Right lung (tissue), 5 donors: ENCODE data around the gene AP1G2. TPM values are rescaled to one million over a fixed set of nuclear protein-coding genes. Genes with fewer than 3 reads are reported as not detected.
"Not testable (repeated sequence)": the region's sequence is repeated elsewhere in the genome, so short reads cannot be mapped to it uniquely, and the experiment has no call there.

Source experiments
- DNase-seq, 2 donors: peaks; one replicate each; pipeline ENCODE4 v3.0.0-alpha.2; 2013
- polyA plus RNA-seq, 5 donors: library from polyadenylated mRNA; unstranded; fragments of 120-200 nt; gene quantifications; one replicate each; pipeline versions ENCODE4 v1.2.1 to v1.2.3, GENCODE V29; 2013; ENCODE audit warnings: inconsistent platforms in 1 of 5, low replicate concordance in 1 of 5; ENCODE audit not compliant: insufficient read length in 5 of 5, insufficient read depth in 1 of 5

AP1G2 gene
- polyA plus RNA-seq, 5 donors: 62.8 to 94.1 (median 78.2) TPM

DNA sequence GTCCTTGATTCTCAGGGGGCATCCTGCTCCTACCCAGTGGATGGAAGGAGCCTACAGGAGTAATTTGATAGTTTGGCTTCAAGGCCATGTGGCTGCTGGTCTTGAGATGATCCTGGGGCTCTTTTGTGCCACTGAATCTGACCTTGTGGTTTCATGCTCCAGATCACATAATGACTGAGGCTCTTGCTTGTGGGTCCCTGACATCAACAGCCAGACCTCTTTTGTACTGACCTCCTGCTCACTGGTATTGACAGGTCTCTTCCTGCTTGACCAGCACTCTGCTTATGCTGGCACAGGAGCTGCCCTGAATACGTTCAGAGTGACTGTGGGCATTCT, 34.2 kb upstream of the AP1G2 start:
- DNase-seq: no peak

DNA sequence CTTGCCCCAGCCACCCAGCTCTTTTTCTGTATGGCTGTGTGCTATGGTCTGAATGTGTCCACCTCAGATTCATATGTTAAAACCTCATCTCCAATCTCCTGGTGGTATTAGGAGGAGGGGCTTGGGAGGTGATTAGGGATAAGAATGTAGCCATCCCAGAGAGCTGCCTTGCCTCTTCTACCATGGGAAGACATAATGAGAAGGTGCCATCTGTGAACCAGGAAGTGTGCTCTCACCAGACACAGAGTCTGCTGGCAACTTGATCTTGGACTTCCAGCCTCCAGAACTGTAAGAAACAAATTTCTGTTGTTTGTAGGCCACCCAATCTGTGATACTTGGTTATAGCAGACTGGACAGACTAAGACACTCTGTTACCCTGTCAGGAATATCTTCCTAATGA, 33.8 kb upstream of the AP1G2 start:
- no peak for DNase-seq

DNA sequence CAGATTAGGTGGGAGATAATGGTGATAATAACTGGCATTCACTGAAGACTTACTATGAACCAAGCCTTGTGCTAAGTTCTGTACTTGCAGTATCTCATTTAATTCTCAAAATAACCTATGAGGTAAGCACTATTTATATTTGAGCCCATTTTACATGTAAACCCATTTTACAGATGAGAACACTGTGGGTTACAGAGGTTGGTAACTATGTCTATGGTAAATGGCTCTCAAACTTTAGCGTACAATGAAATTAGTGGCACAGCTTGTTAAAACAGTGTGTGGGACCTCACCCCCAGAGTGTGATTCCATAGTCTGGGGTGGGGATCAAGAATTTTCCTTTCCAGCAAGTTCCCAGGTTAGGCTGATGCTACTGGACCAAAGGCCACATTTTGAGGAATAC, 33.2 kb upstream of the AP1G2 start:
- no peak for DNase-seq

DNA sequence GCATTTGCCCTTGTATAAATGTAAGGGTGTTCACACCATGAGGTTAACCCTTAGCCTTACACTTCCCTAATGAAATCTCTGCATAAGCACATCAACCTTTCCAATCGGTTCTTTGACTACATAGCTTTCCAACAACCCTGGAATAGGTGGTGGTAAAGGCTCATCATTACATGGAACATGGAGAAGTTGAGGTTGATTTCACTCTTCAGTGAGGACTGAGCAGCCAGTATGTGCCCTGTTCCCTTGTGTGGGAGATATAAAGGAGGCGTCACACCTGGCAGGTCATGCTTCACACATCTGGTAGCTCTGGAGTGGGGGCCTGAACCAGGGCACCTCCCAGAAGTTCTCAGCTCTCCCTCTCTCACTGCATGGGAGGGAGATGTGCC, 32.7 kb upstream of the AP1G2 start:
- DNase-seq: no peak

DNA sequence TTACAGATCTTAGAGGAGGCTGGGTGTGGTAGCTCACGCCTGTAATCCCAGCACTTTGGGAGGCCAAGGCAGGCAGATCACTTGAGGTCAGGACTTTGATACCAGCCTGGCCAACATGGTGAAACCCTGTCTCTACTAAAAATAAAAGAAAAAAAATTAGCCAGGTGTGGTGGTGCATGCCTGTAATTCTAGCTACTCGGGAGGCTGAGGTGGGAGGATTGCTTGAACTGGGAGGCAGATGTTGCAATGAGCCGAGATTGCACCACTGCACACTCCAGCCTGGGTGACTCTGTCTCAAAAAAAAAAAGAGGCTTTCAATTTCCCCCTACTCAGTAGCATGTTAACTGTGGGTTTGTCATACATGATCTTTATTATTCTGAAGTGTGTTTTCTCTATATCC, 26.6 kb upstream of the AP1G2 start:
- DNase-seq: not testable (repeated sequence)

DNA sequence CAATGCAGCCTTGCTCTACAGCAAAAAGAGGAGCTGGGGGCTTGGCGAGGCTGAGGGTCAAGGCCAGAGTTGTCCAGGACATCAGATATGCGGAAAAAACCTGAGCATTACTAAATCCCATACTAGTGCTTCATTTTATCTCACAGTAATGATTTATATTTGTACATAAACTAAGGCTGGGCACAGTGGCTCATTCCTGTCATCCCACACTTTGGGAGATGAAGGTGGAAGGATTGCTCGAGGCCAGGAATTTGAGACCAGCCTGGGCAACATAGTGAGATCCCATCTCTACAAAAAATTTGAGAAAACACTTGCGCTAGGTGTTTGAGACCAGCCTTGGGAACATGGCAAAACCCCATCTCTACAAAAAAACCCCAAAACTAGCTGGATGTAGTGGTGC, 22.6 kb upstream of the AP1G2 start:
- DNase-seq: no peak

DNA sequence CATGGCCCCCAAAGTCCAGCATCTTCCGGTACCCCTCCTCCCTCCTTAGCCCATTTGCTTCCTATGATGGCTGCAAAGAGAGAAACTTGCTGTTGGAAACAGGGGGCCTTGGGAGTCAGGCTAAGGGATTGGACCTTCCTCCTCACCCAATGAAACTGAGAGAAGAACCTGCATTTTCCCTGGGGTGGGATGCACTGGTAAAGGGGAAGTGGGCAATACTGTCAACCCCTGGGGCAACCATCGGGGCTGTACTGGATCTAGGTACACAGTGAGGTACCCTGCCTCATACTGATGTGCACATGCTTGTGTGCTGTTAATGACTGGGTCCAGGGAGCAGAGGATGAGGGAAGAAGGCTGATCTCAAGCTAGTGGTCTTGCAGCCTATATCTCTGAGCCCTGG, 22.0 kb upstream of the AP1G2 start:
- no peak for DNase-seq

DNA sequence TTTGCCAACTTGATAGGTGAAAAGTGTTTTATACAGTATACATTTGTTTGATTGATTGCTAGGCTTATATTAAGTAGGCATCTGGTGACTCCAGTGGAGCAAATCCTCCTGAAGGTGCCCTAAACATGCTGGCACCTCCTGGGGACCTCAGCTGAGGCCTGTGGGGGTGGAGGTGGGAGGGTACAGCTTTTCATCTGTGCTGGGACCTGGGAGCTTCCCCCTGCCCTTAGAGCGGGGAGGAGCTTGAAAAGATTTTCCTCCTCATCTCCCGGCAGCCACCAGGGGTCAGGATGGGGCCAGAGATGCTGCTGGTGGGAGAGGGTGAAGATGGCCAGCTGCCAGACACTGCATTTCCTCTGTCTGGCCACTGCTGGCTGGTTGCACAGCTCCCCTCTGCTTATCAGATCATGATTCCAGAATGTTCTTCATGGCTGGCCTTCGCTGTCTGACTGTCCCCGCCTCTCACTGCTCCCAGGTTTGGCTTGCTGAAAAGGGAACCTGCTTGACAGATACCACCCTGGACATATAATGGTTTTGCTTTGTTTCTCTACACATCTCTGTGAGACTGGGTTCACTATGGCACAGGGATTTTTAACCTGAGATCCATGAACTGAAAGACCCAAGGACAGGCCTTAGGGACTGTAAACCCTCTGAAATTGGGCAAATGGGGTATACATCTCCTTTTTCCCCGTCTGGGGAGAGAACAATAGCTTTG, 21.4 kb upstream of the AP1G2 start:
- DNase-seq: peak; percentile 85 to 87

DNA sequence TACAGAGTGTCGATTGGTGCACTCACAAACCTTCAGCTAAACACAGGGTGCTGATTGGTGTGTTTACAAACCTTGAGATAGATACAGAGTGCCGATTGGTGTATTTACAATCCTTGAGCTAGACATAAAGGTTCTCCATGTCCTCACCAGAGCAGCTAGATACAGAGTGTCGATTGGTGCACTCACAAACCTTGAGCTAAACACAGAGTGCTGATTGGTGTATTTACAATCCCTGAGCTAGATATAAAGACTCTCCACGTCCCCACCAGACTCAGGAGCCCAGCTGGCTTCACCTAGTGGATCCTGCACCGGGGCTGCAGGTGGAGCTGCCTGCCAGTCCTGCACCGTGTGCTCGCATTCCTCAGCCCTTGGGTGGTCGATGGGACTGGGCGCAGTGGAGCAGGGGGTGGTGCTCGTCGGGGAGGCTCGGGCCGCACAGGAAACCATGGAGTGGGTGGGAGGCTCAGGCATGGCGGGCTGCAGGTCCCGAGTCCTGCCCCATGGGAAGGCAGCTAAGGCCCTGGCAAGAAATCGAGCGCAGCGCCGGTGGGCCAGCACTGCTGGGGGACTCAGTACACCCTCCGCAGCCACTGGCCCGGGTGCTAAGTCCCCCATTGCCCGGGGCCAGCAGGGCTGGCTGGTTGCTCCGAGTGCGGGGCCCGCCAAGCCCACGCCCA, 17.1 kb upstream of the AP1G2 start:
- DNase-seq: not testable (repeated sequence)

DNA sequence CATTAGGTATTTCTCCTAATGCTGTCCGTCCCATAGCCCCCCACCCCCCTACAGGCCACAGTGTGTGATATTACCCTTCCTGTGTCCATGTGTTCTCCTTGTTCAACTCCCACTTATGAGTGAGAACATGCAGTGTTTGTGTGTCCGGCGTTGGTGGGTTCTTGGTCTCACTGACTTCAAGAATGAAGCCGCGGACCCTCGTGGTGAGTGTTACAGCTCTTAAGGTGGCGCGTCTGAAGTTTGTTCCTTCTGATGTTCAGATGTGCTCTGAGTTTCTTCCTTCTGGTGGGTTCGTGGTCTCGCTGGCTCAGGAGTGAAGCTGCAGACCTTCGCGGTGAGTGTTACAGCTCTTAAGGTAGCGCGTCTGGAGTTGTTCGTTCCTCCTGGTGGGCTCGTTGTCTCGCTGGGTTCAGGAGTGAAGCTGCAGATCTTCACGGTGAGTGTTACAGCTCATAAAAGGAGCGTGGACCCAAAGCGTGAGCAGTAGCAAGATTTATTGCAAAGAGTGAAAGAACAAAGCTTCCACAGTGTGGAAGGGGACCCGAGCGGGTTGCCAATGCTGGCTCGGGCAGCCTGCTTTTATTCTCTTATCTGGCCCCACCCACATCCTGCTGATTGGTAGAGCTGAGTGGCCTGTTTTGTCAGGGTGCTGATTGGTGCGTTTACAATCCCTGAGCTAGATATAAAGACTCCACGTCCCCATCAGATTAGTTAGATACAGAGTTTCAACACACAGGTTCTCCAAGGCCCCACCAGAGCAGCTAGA, 16.4 kb upstream of the AP1G2 start:
- not testable (repeated sequence) for DNase-seq

DNA sequence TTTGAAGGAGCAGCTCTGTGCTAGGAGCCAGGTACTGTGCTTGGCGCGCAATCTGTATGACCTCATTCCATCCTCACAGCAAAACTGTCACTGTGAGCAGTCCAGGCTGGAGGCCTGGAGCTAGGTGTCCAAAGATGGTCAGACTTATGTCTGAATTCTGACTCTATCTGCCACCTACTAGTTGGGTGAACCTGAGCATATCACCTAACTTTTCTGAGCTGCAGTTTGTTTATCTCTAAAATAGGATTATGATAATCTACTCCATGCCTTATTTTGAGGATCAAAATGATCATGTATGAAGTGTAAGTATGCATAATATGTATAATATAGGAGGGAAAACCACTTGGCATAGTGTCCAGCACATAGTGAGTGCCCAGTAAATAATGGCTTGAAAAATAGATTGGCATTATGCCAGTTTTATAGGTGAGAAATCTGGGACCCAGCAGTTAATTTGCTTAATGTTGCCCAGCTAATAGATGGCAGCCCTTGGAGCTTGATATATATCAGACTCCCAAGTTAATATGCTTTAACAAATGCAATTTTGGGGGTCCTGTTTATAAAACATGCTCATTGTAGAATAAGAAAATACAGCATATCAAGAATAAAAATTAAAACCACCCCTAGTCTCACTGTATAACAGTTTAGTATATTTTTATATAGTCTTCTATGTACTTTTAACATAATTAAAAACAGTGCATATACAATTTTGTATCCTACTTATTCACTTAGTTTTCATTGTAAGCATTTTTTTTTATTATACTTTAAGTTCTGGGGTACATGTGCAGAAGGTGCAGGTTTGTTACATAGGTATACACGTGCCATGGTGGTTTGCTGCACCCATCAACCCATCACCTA, 15.5 kb upstream of the AP1G2 start:
- DNase-seq: no peak

DNA sequence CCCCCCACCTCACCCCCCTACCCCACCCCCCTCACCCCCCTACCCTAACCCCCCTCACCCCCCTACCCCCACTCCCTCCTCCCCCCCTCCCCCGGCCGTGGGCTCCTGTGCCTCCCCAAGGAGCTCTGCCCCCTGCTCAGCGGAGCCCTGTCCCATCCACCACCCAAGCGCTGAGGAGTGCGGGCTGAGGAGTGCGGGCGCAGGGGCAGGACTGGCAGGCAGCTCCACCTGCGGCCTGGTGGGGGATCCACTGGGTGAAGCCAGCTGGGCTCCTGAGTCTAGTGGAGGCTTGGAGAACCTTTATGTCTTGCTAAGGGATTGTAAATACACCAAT, 13.3 kb upstream of the AP1G2 start:
- DNase-seq: no peak

DNA sequence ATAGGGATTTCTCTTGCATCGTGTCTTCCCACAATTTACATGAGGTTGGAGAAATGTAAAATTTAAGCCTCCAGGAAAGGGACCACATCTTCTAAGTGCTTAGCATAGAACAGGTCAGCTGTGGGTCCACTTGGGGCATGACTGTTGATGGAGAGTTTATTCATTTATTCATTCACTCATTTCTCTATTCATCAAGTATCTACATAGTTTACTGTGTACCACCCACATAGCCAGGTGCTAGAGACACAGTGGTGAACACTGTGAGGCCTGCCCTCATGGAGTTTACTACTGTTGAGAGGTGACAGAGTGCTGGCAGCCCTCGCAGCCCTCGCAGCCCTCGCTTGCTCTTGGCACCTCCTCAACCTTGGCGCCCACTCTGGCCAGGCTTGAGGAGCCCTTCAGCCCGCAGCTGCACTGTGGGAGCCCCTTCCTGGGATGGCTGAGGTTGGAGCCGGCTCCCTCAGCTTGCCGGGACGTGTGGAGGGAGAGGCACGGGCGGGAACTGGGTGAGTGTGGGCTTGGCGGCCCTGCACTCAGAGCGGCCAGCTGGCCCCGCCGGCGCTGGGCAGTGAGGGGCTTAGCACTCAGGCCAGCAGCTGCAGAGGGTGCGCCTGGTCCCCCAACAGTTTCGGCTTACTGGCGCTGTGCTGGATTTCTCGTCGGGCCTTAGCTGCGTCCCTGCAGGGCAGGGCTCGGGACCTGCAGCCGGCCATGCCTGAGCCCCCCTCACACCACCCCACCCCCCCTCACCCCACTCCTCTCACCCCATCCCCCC, 12.7 kb upstream of the AP1G2 start:
- no peak for DNase-seq

DNA sequence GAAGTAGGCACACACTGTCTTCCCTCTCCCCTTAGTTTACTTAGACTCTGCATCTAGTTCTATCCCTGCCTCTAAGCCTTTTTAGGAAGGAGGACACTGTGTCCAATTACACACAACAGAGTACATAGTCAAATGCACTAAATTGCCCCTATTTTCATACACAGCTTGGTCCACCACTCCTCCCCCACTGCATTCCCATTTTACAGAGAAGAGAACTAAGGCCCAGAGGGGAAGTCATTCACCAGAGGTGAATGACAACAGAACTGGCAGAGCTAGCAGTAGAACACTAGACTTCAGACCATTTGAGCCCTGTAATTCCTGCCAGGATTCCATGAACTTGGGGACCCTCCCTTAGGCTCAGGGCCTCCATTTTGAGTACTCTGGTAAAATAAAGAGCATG, 12.1 kb upstream of the AP1G2 start:
- no peak for DNase-seq

DNA sequence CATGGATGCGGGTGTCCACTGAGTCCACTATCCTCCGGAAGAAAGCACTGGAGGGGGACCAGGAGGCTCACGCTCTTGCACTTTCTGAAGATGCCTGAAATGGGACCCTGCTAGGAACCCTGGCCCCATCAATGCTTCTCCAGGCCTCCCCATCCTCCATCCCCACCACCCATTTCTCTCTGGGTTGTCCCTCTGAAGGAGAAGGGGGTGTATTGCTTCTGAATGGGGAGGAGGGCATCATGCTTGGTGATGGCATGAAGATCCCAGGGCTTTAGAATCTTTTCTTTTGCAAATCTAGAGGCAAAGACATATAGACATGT, 11.7 kb upstream of the AP1G2 start:
- DNase-seq: no peak

DNA sequence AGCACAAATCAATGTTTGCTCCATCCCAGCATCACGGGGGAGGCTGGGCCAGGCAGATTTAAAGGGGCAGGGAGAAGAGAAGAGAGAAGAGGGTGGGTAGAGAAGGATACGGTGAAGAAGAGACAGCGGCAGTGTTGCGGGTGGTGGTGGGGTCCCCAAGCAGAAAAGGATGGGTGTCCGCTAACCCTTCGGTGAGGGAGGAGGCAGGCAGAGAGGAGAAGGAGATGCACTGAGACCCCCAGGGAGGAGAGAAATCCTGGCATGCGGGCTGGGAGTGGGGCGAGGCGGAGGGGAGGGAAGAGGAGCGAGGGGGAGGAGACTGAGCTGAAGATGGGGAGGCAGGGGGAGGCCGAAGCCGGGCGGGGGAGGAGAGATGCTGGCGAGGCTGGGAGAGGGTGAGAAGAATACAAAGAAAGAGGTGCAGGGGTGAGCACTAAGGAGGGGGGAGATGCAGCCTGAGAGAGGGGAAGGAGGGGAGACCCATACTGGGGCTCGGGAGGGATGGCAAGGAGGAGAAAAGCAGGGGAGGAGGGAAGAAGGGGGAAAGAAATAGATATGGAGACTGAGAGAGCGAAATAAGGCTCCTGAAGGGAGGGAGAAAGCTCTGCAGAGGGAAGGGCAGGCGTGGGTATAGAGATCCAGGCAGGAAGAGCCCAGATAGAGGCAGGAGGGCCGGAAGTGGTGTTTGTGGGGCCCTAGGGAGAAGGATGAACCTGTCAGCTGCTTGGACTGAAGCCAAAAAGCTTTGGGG, 11.1 kb upstream of the AP1G2 start, which contains the start of gene JPH4:
Gene JPH4 (minus strand): TSS at position 231 of the 751 bp plus-strand sequence. CDS start 1,337 bp downstream, outside the sequence.
- DNase-seq: no peak

DNA sequence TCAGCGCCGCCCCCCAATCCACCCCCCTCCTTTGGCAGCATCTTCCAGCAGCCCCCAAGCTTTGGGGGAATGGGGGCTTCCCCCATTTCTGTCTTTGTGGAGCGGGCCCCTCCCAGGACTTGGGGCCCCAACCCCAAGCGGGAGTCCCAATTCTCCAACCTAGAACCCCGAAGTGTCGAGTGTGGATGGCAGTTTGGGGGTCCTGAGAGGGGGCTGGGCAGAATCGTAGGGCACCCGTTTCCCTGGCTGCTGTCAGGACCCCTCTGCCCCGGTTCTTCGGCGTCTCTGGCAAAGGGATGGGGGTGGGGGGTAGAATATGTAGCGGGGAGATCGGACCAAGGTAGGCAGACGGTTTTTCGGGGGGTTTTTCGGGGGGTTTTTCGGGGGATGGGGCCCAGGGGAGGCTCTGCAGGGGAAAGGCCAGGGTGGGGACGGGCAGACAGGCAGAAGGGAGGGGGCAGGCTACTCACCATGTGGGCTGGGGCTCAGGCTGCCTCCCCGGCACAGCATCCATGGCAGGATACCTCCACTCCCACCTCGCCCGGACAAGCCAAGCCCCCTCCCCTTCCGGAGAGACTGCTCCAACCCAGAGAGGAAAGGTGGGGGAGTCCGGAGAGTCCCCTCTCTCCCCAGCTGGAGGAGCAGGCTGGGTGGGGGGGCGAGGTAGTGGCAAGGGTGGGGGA, 10.3 kb upstream of the AP1G2 start:
- no peak for DNase-seq

DNA sequence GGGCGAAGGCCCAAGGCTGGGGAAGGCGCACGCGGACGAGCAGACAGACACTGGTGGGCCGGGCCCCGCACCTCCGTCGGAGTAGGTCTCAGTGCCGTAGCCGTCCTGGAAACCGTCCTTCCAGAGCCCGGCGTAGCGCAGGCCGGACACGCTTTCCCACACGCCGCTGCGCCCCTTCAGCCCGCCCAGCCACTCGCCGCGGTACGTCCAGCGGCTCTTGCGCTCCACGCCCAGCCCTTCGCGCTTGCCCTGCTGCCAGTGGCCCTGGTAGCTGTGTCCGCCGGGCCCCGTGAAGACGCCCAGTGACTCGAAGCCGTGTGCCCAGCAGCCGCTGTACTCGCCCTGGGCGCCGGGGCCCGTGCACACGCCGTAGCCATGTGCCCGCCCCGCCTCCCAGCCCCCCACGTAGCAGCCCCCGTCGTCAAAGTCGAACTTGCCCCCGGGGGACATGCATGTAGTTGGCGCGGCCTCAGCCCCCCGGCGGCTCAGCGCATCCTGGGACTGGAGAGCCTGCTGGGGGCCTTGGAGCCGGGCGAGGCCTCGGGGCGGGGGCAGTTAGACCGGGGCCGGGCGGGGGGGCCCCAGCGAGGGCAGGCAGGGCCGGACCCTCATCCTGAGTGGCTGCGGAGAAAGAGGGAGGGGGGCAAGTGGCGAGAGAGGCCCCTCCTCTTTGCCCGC, 9.6 kb upstream of the AP1G2 start:
- no peak for DNase-seq

DNA sequence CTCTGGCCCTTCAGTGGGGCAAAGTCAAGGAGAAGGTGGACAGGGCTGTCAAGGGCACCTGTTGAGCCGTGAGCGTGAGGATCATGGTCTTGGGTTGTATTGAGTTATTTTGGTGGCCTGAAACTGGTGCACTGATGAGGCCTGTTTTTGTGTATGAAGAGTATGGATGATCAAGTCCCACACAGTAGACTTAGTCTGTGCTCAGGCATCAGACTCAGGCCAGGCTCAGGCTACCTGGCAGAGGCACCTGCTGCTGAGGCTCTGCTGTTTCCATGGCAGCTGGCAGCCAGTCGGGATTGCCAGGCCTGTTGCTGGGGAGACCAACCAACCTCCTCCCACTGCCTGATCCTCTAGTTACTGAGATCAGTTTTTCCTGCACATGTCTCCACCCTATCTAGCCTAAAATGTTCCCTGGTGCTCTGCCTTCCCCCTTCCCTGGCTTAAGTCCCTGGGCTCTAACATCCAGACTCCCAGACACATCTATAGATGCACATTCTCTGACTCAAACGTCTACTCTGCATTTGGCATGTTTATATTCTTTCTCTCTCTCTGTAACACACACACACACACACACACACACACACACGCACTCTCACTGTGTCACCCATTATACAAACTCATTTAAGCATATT, 5.9 kb upstream of the AP1G2 start:
- no peak for DNase-seq
